Stromal cell of bone marrow (primary cell): Measurements from ENCODE around the gene TMEM54.

ENCODE experiments used
- DNase-seq: peaks from one replicate; pipeline ENCODE4 v3.0.0-alpha.2; 2012; ENCODE audit warnings: low read depth

The TMEM54 gene

GRCh38 chr1:32895325-32896215 is 5.6 kb downstream of the TMEM54 start:
- DNase-seq = no peak

DNA sequence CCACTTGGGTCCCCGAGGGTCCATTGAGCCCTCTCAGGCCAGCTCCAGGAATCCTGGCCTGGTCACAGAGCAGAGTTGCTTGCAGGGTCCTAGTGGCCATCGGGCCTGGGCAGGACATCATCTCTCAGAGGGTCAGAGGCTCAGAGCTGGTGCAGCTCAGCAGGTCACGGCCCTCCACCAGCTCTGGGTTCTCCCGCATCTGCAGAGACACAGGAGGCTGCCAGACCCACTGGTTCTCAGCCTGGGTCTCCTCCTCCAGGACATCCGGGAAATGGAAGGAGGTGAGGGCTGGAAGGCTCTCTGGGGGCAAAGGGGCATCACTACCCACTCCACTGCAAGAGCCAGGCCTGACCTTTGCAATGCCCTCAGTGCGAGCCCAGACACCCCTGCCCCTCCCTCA is 6.5 kb downstream of the TMEM54 start:
- no peak for DNase-seq

DNA sequence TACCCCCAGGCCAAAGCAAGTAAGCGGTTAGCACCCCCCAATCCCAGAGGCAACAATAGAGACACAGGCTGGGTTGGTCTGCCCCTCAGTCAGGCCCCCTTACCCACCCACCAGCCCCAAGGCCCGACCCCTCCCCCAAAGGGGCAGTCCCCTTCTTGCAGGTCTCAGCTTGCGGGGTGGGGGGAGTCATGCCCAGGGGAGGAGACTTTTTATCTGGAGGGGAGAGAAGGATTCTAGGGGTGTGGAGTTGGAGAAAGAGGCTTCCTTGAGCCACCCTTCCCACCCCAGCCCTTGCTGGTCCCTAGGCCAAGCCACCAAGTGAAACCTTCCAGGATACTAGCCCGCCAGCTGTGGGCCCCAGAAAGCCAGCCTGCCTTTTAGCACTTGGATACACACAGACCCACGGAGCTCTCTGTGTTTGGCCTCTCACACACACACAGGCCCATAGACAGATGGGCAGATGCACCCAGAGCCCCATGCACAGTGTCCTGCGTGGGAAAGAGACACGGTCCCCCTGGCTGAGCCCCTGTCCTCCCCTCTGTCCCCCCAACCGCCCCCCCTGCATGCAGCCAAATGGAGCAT is 7.1 kb downstream of the TMEM54 start:
- no peak for DNase-seq

GRCh38 chr1:32893198-32894018 is 7.8 kb downstream of the TMEM54 start:
- DNase-seq = no peak

- DNase-seq = no peak
Measured at GRCh38 chr1:32892368-32893197, 8.6 kb downstream of the TMEM54 start.

GRCh38 chr1:32891630-32892029 is 9.6 kb downstream of the TMEM54 start:
- DNase-seq = no peak

DNA sequence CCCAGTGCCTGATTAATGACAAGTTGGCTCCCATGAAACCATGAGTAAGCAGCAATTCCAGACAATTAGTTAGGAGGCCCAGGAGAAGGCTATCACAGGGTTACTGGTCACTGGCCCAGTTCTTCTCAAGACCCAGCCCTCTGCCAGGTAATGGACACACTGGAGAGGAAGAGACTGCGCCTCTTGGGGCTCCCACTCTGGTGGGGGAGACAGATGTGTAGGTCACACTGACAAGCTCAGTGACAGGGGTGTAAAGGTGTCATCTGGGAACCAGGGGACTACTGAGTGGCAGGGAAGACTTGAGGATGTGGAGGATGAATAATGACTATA is 10.0 kb downstream of the TMEM54 start:
- DNase-seq = no peak

DNA sequence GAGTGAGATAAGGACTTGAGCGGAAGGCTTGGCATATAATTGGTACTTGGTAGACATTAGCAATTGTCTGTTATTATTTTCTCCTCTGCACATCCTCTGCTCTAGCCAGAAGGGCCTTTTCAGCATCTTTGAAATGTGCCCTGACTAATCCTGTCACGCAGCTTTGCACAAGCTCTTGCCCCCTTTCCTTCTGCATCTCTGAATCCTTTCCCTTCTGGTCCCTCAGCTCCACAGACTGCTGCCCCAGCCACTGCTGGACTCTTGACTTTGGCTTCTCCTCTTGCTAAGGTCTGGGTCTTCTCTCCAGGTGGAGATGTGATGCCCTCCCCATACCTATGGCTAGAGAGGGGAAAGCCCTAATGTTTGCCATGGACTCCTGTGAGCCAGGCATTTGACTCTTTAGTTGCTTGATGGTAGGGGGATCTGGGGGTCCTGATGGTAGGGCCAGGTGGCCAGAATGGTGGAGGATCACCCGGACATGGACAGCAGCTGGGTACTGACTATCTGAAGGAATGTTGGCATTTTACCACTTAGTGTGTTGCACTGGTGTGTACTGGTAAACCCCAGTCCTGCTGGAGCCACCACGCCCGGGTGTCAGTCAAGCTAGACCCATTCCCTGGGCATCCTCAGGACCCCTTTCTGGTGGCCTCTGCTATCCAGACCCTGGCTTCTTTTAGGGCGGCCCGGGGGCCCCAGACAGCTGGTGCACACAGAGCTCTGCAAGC is 10.5 kb downstream of the TMEM54 start:
- DNase-seq = no peak

DNA sequence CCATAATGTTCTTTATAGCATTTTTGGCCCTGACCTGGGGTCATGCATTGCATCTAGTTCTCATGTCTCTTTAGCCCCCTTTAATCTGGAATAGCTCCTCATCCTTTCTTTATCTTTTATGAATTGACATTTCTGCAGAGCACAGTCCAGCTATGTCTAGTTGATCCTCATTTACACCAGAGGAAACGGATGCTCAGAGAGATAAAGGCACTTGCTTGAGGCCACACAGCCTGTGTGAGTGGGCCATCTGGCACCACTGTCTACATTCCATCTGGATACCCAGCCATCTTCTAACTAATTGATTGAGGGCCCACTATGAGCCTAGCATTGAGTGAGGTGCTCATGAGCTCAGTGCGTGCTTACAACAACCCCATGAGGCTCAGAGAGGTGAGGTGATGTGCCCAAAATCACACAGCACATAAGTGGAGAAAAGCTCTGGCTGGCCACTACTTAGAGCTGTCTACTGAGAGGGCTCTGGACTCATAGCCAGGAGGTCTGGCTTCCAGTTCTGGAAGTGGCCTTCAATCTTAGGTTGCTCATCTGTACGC is 11.4 kb downstream of the TMEM54 start:
- DNase-seq = no peak

DNA sequence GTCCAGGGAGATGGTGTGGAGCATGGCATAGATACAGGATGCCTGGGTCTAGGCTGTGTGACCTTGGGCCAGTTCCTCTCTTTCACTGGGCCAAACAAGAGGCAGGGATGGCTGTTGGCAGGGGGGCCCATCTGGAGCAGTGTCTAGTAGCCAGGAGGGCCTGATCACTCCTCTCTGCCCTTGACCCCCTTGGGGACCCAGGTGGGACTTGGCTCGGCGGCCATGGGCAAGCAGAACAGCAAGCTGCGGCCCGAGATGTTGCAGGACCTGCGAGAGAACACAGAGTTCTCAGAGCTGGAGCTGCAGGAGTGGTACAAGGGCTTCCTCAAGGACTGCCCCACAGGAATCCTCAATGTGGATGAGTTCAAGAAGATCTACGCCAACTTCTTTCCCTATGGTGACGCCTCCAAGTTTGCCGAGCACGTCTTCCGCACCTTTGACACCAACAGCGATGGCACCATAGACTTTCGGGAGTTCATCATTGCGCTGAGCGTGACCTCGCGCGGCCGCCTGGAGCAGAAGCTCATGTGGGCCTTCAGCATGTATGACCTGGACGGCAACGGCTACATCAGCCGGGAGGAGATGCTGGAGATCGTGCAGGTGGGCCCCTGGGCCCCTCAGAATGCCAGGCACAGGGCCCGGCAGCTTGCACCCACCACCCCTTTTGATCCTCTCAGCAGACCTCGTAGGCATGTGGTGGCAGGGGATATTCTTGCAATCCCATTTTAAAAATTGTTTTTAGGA is 12.3 kb downstream of the TMEM54 start:
- DNase-seq = no peak

- DNase-seq = no peak
Measured at GRCh38 chr1:32888134-32888533, 13.1 kb downstream of the TMEM54 start.

DNA sequence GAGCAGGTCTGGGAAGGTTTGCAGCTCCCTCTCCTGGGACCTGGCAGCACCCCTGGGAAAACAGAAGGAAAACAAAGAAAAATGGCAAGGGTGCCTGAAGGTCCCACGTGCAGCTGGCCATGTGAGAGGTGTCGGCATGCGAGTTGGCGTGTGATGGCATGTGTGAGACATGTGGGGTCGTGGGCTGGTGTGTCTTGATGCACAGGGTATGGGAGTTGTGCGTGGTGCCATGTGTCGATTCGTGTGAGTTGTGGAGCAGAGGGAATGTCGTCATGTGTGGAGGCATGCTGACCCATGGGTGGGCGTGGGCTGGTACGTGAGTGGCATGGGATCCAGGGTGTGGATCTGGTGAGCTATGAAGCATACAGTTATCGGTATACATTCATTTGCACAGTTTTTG is 13.6 kb downstream of the TMEM54 start:
- no peak for DNase-seq

- no peak for DNase-seq
Measured at GRCh38 chr1:32886828-32887414, 14.3 kb downstream of the TMEM54 start.

GRCh38 chr1:32886004-32886827 is 15.0 kb downstream of the TMEM54 start, which contains the start of gene HPCA:
Gene HPCA (plus strand): TSS chr1:32886491. CDS start chr1:32888899, 2,408 bp downstream.
- no peak for DNase-seq

DNA sequence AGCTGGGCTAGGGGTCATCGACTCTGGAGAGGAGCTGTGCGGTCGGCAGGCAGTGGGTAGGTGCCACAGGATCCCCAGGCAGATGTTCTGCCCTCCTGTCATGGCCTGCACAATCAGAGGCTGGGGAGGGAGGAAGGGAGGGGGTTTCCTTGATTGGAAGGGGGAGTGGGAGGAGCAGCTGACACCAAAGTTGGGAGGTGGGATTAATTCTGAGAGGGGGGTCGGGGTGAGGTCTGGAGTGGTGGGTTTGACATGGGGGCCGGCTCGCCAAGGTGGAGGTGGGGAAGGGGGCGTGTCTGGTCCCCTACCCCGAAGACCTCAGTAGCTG is 15.5 kb downstream of the TMEM54 start:
- DNase-seq = no peak

- DNase-seq = no peak
Measured at GRCh38 chr1:32884726-32885125, 16.5 kb downstream of the TMEM54 start.

- no peak for DNase-seq
Measured at GRCh38 chr1:32884032-32884372, 17.2 kb downstream of the TMEM54 start.

DNA sequence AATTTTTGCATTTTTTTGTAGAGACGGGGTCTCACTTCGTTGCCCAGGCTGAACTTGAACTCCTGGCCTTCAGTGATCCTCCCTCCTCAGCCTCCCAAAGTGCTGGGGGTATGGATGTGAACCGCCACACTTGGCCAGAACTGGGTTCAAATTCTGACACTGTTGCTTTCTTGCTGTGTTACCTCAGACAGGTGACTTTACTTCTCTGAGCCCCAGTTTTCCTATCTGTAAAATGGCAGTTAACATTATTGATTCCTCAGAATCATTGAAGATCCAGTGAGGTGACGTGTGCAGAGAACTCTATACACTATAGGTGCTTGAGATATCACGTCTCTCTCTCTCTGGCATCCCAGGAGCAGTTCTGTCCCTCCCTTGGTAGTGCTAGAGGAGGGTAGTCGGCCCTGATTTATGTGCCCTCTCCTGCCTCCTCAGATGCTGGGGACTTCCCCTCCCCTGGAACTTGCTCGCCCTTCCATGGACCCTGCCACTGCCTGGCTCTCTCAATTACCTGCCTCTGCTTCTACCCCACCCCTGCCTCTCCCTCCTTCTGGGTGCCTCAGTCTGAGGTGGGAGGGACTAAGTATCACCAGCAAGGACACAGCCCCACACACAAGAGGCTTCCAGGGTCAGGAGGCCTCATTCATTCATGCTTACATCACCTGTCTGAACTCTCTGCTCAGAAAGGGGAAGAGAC is 17.7 kb downstream of the TMEM54 start:
- DNase-seq = no peak
